ENCODE results near the gene TEX53.
A peak's percentile ranks its signal among the peaks of the same experiment; 100 is the strongest.

The TEX53 gene

DNA sequence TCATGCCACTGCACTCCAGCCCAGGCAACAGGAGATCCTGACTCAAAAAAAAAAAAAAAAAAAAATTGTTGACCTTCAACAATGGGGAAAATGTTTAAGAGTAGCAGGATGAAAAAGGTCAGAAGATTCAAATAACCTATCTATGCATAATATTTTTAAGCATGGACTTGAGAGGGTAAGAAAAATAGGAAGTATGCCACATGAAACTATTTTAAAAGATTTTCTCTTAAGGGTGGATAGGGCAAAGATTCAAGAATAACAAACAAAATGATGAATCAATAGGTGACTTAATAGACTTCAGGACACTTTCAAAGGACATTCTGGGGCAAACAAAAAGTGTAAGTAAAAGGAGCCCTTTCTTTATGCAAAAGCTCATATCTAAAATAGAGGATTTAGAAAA lies 21.2 kb upstream of the TEX53 start:
- no peak for DNase-seq

- DNase-seq: no peak
These were observed 20.5 kb upstream of the TEX53 start for GRCh38 chr9:114678130-114678529.

DNA sequence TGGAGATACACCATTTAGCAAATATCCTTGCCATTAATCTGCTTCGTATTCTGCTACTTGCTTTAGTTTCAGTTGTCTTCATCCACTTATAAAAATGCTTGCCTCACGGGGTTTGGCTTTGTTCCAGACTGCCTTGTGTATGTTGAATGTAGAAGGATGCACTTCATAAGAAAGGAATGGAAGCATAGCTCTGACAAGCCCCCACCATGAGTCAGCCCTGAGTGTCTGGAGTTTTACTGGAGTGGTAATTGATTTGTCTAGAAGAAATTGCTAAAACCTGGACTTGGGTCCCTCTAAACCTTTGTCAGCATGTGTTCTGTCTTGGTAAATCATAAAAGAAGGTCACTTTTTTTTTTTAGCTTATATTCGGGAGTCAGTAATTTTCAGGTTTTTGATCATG lies 19.8 kb upstream of the TEX53 start:
- peak; percentile 88 for DNase-seq

GRCh38 chr9:114676901-114677300 lies 19.3 kb upstream of the TEX53 start:
- no peak for DNase-seq

DNA sequence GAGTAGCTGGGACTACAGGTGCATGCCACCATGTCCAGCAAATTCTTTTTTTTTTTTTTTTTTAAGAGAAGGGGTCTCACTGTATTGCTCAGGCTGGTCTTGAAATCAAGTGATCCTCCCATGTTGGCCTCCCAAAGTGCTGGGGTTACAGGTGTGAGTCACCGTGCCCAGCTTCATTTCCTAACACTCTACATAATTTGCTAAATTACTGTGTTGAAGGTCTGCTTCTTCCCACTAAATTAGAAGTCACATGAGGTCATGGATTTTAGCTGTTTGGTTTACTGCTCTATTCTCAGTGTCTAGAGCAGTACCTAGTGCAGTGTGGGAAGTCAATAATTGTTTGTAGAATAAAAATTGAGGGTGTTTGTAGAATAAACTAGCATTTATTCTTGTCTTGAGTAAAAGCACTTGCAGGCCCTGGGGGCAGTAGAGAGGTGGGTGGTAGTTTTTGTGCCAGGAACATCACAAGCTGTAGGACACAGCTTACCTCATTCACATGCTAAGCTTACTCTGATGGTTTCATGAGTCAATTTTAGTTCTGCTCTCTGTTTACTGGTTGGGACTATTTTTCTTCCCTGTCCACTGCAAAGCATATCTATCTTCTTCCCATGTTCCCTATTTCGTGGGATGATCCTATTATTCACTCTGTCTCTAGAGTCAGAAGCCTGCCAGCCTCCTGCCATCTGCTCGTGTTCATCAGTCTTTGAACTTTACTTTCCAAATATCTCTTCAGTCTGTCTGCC lies 17.4 kb upstream of the TEX53 start:
- no peak for DNase-seq

GRCh38 chr9:114674076-114674797 lies 16.6 kb upstream of the TEX53 start:
- no peak for DNase-seq

DNA sequence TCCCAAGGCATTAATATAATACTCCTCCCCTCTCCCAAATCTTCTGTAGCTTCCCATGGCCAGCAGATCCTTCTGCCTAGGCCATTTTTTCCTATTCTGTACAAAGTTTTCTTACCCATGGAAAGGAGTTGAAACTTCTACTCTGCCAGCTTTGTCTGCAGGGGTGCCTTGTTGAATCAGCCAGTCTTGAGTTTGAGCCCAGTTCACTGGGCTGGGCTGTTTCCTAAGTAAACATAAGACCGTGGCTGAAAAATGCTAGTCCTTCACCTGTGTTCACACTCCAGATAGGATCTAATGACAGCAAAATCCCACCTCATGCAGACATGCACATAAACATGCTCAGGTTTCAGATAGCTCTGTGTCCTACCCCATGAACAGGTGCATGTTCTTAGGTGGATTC lies 14.0 kb upstream of the TEX53 start:
- DNase-seq: no peak

- DNase-seq: no peak
These were observed 12.4 kb upstream of the TEX53 start for GRCh38 chr9:114669961-114670360.

- no peak for DNase-seq
These were observed 10.5 kb upstream of the TEX53 start for GRCh38 chr9:114668146-114668545.

DNA sequence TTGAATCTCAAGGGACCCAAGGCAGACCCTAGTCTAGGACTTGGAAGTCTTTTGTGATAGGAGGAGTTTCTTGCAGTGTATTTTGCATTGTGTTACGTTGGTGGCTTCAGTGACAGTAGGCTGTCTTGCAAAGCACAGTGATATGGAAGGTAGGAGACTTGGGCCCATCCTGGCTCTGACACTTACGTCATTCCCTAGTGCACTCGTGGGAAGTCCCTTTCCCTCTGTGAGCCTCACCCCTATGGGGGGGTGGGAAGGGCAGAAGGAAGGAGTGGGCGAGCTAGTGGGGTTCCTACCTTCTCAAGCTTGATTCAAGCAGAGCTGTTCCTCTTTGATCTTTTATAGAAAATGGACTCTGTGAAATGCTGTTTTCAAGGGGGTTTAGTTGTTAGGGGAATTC lies 9.2 kb upstream of the TEX53 start:
- no peak for DNase-seq

DNA sequence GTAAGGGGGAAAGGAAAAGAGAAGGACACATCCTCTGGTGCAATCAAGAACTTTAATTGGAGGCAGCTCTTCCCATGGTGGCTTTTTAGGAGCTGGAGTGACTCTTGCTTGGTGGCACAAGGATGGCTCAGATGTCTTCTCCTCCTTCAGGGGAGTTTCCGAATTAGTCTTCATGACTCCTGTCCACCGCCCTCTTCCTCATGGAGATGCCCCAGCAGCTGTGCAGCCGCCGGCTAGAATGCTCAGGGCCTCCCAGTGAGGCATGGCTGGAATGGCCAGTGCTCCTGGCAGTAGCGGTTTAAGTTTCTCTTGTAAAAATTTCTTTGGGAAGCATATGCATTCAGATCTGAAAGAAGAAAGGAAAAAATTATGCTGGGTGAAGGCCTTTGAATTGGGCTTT lies 8.8 kb upstream of the TEX53 start:
- no peak for DNase-seq

DNA sequence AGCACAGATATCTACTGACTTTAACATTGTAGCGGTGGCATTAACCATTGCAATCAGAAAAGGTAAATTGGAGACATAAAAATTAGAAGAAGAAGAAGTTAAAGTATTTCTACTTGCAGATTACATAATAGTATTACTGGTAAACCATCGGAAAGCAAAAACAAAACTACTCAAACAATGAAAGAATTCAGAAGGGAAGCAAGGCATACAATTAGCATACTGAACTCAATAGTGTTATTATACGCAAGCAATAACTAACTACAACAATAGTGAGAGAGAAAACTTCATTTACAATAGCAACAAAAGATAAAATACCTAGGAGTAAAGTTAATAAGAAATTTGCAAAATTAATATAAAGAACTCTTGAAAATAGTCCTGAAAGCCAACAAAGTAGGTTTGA lies 6.6 kb upstream of the TEX53 start:
- no peak for DNase-seq

- peak; percentile 42 for DNase-seq
These were observed 4.7 kb upstream of the TEX53 start for GRCh38 chr9:114662081-114662989.

DNA sequence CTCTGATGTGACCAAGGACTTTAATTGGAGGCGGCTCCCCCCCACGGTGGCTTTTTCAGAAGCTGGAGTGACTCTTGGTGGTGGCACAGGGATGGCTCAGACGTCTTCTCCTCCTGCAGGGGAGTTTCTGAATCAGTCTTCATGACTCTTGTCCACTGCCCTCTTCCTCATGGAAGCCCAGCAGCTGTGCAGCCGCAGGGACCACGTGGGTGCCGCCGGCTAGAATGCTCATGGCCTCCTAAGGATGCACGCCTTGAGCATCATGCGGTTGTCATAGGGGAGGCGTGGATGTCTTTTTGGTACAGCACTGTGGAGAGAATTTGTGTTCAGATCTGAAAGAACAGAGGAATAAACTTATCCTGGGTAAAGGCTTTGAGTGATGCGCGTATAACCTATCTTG lies 1.3 kb downstream of the TEX53 start:
- no peak for DNase-seq

GRCh38 chr9:114655689-114656088 lies 1.9 kb downstream of the TEX53 start:
- no peak for DNase-seq

DNA sequence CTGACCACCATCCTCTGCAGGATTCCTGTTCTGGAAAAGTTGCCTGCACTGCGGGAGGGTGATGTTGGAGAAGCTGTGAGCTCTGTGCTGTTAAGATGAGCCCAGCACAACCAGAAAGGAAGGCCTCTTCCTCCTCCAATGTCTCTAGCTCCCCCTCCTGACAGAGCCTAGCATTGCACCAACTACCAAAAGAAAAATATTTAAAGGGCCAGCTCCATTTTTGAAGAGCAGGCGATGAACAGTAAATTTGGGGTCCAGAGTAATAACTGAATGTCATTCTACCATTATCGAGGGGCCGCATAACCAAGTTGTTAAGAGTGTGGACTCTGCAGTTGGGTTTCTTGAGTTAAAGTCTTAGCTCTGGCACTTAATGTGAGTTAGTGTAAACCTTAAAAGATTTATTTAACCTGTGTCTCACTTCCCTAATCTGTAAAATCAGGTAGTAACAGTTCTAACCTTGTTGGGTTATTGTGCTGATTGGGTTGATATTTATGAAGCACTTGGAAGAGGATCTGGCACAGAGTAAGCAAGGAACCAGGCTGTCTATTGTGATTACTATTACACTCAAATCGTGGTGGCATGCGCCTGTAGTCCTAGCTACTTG lies 3.9 kb downstream of the TEX53 start:
- DNase-seq: peak; percentile 80

GRCh38 chr9:114652776-114653555 lies 4.6 kb downstream of the TEX53 start:
- no peak for DNase-seq

DNA sequence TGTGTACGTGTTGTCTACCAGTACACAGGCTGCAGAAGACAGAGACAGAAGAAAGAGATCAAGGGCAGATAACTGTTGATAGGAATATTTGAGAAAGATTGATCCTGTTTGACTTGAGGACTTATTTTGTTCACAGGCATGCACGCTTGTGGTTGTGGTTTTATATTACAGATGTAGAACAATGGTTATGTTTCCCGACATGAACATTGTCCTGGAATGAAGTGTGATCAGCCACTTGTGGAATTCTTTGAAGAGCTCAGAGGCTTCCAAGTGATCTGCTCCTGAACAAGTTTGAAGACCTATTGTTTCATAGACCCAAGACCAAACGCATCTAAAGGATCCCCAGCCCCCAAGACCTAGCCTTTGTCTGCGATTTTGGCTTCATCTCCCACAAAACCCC lies 13.7 kb downstream of the TEX53 start:
- no peak for DNase-seq

- DNase-seq: no peak
These were observed 14.6 kb downstream of the TEX53 start for GRCh38 chr9:114643001-114643400.

DNA sequence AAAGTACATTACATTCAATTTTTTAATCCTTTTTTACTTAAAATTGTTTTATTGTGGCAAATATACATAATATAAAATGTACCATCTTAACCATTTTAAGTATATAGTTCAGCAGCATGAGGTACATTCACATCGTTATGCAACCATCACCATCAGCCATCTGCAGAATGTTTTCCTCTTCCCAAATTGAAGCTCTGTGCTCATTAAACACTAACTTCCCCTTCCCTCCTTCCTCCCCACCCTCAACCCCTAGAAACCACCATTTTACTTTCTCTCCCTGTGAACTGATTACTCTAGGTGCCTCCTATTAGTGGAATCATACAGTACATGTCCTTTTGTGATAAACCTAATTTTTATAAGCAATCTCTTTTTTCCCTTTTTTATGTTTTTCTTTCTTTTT lies 15.6 kb downstream of the TEX53 start:
- no peak for DNase-seq

- DNase-seq: no peak
These were observed 19.2 kb downstream of the TEX53 start for GRCh38 chr9:114638404-114638803.

- DNase-seq: no peak
These were observed 23.2 kb downstream of the TEX53 start for GRCh38 chr9:114634387-114634786.
